AML-193 (cell line): Measurements from ENCODE around the gene LRRC26.
A peak's percentile ranks its signal among the peaks of the same experiment; 100 is the strongest.

Experiments
- DNase-seq, 2 experiments: peaks; one replicate each; lab custom pipeline; 2025; lab: John Stamatoyannopoulos, UW

Gene LRRC26

GRCh38 chr9:137199411-137200121 lies 29.7 kb upstream of the LRRC26 start:
- DNase-seq = no peak

DNA sequence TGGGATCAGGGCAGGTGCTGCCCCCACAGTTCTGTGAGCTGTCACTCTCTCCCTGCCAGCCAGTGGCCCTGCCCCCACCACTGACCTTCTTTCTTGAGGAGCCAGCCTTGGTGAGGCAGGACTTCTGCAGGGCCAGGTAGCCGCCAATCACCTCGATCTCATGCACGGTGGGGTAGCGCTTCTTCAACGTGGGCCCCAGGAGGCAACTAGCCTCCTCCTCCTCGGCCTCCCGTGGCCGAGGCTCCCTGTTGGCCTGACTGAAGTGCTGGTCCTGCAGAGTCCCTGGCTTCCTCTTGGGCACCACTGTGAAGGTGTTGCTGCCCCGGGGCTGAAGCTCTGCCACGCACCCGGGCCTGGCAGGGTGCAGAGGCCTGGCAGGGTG lies 29.0 kb upstream of the LRRC26 start:
- no peak for DNase-seq

GRCh38 chr9:137198051-137198901 lies 28.4 kb upstream of the LRRC26 start:
- DNase-seq = no peak

- no peak for DNase-seq
Observed at GRCh38 chr9:137195525-137196220, 25.8 kb upstream of the LRRC26 start.

DNA sequence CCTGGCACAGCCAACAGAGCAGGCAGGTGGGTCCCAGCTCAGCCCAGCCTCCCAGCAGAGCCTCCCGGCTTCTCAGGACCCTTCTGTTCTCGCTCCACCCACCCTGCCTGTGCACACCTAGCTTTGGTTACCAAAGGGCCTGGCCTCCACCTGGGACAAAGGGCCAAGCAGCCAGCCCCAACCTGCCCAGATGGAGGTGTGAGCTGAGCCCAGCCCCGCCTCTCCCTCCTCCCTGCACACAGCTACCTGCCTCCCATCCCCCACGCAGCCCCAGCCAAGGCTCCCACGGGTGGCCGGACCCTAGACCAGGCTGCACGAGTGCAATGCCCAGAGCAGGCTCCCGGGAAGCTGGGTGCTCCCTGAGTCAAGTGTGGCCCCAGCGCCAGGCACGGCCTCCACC lies 25.1 kb upstream of the LRRC26 start:
- DNase-seq = no peak

GRCh38 chr9:137194388-137194787 lies 24.5 kb upstream of the LRRC26 start:
- DNase-seq = no peak

DNA sequence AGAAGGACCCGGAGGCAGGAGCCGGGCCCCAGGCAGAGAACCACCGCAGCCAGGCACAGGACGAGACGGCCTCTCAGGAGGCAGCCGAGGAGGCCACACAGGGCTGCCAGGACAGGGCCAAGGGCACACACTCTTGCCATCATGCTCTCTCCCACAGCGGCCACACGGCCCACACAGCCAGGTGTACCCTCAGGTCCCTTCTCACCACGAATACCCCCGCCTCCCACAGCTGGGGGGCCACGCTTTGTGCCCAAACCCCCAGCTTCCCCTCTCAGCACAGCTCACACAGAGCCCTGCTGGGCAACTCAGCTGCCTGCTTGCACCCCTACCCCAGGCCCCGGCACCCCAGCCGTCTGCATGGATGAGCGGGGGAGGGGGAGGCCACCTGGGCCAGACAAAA lies 23.9 kb upstream of the LRRC26 start:
- no peak for DNase-seq

DNA sequence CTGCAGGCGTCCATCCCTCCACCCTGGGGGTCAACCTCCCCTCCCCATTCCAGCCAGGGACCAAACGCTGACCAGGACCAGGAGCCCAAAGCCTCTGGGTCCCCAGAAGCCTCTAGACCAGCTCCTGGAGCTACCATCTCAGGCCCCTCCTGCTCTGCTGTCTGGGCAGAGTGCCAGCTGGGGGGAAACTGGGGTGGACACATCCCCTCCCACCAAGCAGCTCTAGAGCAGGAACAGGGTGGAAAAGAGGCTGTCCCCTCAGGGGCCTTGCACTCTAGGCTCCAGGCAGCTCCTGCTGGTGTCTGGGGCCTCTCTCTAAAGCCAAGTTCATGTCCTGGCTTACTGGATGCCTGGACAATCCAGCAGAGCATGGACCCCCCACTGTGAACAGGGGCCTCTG lies 23.0 kb upstream of the LRRC26 start:
- DNase-seq = no peak

- DNase-seq = no peak
Observed at GRCh38 chr9:137192448-137192780, 22.6 kb upstream of the LRRC26 start.

- no peak for DNase-seq
Observed at GRCh38 chr9:137191691-137192447, 22.0 kb upstream of the LRRC26 start.

- no peak for DNase-seq
Observed at GRCh38 chr9:137191245-137191644, 21.4 kb upstream of the LRRC26 start.

DNA sequence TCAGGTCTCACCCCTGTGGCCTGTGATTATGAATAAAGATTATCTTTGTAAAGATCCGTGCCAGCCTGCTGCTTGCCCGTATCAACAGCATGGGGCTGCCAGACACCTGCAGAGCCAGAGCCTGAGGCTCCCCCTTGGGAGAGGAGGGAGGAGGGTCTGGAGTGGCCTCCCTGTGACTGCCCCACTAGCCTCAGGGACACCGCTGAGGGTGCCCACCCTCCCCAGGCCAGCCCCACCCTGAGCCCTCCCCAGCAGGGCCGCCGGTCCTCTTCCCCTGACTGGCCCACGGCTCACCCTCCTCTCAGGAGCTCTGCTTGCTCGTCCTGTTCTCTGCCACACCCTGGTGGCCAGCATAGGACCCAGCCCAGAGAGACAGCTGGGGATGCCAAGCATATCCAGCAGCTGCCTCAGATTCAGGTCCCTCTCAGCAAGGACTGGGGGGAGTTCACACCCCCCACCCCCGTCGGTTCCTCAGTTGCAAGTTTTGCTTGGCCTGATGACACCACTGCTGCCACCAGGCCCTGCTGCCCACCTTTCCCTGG lies 20.5 kb upstream of the LRRC26 start:
- DNase-seq = no peak

GRCh38 chr9:137189297-137190295 lies 19.7 kb upstream of the LRRC26 start:
- DNase-seq = no peak

DNA sequence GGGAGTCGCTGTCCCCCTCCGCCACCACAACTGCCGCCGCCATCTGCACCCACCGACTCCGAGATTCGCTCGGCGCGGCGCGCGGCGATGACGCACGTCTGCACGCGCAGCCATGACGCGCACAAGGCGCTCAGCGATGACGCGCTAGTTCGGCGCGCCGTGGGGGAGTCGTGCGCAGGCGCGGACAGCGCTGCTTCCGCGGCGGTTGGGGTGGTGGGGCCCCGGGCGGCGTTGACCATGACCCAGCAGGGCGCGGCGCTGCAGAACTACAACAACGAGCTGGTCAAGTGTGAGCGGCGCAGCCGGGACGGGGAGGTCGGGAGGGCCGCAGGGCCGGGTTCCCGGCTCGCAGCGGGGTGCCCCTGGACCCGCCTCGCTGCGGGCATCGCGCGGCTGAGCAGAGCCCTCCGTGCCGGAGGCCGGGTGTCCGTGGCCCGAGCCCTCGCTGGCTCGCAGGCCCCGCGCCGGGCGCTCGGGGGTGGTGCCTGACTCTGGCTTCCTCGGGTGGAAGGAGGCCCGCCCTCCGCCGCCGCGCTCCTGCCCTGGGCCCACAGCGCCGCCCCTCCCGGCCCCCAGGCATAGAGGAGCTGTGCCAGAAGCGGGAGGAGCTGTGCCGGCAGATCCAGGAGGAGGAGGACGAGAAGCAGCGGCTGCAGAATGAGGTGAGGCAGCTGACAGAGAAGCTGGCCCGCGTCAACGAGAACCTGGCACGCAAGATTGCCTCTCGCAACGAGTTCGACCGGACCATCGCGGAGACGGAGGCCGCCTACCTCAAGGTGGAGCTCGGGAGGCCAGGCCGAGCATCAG lies 18.8 kb upstream of the LRRC26 start, which contains the start of the genes ANAPC2 and SSNA1:
Gene ANAPC2 (minus strand): TSS at position 71 of the 807 bp plus-strand sequence. CDS start 28 bp downstream, at position 43.
Gene SSNA1 (plus strand): TSS at position 187 of the 807 bp plus-strand sequence. CDS start 51 bp downstream, at position 238.
- peak; percentile 77 to 82 for DNase-seq

DNA sequence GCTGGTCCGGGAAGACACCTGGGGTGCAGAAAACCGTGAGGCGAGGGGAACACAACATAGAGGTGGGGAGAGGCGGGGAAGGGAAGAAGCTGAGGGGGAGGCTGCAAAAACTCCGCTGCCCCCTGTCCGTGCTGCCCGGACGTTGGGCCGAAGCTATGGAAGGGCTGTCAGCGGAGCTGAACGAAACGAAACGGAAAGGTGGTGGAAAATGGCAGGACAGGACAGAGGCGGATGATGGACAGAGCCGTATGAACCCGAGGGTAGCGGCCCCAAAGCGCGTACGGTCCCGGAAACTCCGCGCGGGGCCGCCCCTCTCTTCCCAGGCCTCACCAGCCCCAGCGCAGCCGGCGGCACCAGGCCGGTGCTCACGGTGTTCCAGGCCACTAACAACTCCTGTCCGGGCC lies 18.2 kb upstream of the LRRC26 start:
- no peak for DNase-seq

- DNase-seq = no peak
Observed at GRCh38 chr9:137187386-137187785, 17.5 kb upstream of the LRRC26 start.

DNA sequence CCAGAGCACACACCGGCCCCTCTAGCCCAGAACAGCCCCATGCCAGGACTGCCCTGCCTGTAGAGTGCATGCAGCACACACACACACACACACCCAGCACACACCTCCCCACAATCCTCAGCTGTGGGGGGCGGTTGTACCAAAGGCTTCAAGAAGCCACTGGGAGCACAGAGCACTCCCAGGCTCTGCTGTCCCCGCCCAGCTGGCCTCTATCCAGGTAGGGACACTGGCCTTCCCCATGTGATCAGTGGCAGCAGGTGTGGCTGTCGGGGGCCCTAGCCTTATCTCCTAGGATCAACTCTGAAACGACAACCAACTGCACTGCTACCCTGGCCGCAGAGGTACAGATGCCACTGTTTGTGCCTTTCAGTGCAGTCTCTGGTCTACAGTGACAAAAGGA lies 16.5 kb upstream of the LRRC26 start:
- no peak for DNase-seq

- no peak for DNase-seq
Observed at GRCh38 chr9:137185921-137186320, 16.1 kb upstream of the LRRC26 start.

GRCh38 chr9:137184881-137185660 lies 15.2 kb upstream of the LRRC26 start:
- DNase-seq = no peak
